ENCODE results near the gene SNX21.

DNA sequence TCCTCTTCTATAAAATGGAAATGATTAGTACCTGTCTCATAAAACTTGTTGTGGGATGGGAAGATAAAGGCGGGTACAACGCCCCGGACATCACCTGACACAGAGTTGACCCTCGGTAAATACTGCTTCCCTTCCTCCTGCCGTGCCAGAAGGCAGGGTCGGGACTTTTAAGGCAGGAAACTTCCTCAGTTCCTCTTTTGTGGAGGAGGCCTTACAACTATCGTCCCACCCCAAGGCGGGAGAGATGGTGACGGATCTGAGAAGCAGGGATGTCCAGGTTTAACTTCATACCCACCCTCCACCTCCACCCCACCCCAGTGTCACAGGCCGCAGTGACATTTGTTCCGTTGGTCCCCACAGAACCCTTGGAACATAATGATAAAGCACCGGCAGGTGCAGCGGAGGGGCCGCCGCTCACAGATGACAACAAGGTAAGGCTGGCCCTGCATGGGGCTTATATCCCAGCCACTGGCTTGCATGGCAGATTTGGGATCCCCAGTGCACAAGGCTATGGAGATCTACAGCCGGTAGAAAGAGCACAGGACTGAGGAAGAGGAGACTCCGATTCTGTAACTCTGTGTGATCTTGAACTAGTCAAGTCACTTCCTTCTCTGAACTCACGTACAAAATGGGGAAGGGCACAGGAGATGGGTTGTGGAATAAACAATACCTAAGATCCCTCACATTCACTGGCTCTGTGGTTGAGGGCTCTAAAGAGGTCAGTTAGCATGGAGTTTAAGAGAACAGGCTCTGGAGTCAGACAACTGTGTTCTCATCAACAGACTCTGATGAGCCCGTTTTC, 41.1 kb upstream of the SNX21 start:
- TF ChIP-seq, protein P1, sequence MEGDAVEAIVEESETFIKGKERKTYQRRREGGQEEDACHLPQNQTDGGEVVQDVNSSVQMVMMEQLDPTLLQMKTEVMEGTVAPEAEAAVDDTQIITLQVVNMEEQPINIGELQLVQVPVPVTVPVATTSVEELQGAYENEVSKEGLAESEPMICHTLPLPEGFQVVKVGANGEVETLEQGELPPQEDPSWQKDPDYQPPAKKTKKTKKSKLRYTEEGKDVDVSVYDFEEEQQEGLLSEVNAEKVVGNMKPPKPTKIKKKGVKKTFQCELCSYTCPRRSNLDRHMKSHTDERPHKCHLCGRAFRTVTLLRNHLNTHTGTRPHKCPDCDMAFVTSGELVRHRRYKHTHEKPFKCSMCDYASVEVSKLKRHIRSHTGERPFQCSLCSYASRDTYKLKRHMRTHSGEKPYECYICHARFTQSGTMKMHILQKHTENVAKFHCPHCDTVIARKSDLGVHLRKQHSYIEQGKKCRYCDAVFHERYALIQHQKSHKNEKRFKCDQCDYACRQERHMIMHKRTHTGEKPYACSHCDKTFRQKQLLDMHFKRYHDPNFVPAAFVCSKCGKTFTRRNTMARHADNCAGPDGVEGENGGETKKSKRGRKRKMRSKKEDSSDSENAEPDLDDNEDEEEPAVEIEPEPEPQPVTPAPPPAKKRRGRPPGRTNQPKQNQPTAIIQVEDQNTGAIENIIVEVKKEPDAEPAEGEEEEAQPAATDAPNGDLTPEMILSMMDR (IDR thresholded peaks at IDR 0.05), result no peak
- TF ChIP-seq POLR2A (IDR thresholded peaks at IDR 0.05), result no peak
